NB4 (cell line): ENCODE data around the gene VPS8.

Source experiments
- CTCF ChIP-seq: IDR thresholded peaks from one replicate; pipeline ENCODE4 v1.5.1; 2012; ENCODE audit warnings: low read depth, low read length
- MAX ChIP-seq: IDR thresholded peaks from 2 replicates; pipeline ENCODE4 v1.6.1; 2011; ENCODE audit warnings: low read depth, low read length
- MYC ChIP-seq: IDR thresholded peaks from 2 replicates; pipeline ENCODE4 v1.6.1; 2011; ENCODE audit warnings: low read depth, low read length
- POLR2A ChIP-seq: IDR thresholded peaks from 2 replicates; pipeline ENCODE4 v1.6.1; 2011; ENCODE audit warnings: mild to moderate bottlenecking; ENCODE audit not compliant: insufficient read length; ENCODE audit errors: extremely low read depth

GRCh38 chr3:185041540-185041939 is 229.6 kb downstream of the VPS8 start:
- no peak for TF ChIP-seq CTCF
- TF ChIP-seq POLR2A = no peak
- no peak for TF ChIP-seq MAX
- no peak for TF ChIP-seq MYC
